ENCODE data around the gene CCL16. TPM values are rescaled to one million over a fixed set of nuclear protein-coding genes. Genes with fewer than 3 reads are reported as not detected.

Gene CCL16
- total RNA-seq, 1 experiment from 2014 or later: not detected

DNA sequence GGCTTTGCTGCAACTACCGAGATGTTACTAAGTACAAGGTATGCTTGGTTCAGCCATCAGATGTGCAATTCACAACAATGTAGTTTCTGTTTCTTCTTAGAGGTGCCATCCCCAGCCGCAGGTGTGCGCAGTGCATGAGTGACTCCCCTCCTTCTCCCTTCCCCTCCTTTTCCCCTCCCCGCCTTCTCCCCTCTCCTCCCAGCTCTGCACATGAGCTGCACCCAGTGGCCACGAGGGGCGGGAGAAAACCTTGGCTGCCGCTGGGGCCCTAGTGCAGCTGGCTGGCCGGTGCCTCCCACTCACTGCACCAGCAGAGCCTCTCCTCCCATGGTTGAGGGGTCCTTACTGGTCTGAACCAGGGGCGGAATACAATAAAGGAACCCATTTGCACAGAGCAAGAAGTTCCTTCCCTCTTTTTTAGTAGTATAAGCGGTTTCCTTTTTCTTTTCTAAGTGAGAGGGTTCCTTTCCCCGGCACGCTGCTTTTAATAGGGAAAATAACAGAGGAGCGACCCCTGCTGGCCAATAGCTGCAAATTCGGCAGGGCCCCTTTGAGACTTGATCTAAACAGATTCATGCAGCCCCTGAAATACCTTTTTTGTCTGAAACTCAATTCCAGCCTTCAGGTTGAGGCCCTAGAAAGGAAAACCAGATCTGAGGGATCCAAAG, 27.8 kb upstream of the CCL16 start:
- no peaks in the 10 kb centered on the region for H3K36me3 ChIP-seq (ENCODE audit: control insufficient read depth, insufficient read depth, low read length)
- H3K9me3 ChIP-seq: peaks cover 4% of the 10 kb centered on the region; the same call in 1 of the 2 replicates
- no peaks in the 10 kb centered on the region for H3K36me3 Mint-ChIP-seq (ENCODE audit: insufficient read depth, unreplicated experiment)
- H3K27me3 ChIP-seq (replicated peaks; ENCODE audit: control insufficient read depth, insufficient read depth, low read length): no peaks in the 10 kb centered on the region; the same call in 1 of the 2 replicates
- peak in 1 of 2 experiments; percentile 39 for DNase-seq
- ChIA-PET POLR2A (interaction anchor here (0.6 kb wide), 1 partner anchor 228 kb away, joined by 3 read pairs; no protein-coding TSS in a partner anchor), CTCF (interaction anchor here (0.6 to 2.4 kb wide), 4 partner anchors 20 to 1041 kb away, joined by 3 to 12 read pairs (median 6); no protein-coding TSS in a partner anchor)
- H3K9me3 Mint-ChIP-seq (ENCODE audit: unreplicated experiment): peaks cover 15% of the 10 kb centered on the region
- no peak overlapping the region for H3K4me3 Mint-ChIP-seq (ENCODE audit: unreplicated experiment)
- intact Hi-C loops (cut with micrococcal nuclease; ENCODE audit: unreplicated experiment): loop anchor here (1.0 kb wide), 1 partner anchor 40 kb away; no protein-coding TSS in a partner anchor
- H3K27me3 Mint-ChIP-seq (ENCODE audit: insufficient read depth, unreplicated experiment): peaks cover 3% of the 10 kb centered on the region
- H3K4me3 ChIP-seq (ENCODE audit: low read depth, low read length): no peak overlapping the region
- H3K27ac Mint-ChIP-seq (ENCODE audit: unreplicated experiment): no peak overlapping the region
- H3K4me1 ChIP-seq: 0 out of 2 replicates have a peak, but pooled peaks cover 2% of the 10 kb centered on the region
- TF ChIP-seq, protein P1, sequence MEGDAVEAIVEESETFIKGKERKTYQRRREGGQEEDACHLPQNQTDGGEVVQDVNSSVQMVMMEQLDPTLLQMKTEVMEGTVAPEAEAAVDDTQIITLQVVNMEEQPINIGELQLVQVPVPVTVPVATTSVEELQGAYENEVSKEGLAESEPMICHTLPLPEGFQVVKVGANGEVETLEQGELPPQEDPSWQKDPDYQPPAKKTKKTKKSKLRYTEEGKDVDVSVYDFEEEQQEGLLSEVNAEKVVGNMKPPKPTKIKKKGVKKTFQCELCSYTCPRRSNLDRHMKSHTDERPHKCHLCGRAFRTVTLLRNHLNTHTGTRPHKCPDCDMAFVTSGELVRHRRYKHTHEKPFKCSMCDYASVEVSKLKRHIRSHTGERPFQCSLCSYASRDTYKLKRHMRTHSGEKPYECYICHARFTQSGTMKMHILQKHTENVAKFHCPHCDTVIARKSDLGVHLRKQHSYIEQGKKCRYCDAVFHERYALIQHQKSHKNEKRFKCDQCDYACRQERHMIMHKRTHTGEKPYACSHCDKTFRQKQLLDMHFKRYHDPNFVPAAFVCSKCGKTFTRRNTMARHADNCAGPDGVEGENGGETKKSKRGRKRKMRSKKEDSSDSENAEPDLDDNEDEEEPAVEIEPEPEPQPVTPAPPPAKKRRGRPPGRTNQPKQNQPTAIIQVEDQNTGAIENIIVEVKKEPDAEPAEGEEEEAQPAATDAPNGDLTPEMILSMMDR (IDR thresholded peaks at IDR 0.05; ENCODE audit: insufficient read depth in 1 of 2, low read depth in 1 of 2, low read length in 1 of 2, severe bottlenecking in 1 of 2, unreplicated experiment in 1 of 2): peak; percentile 32 to 71
- H3K4me1 Mint-ChIP-seq (ENCODE audit: low read depth, unreplicated experiment): no peaks in the 10 kb centered on the region
- no TSS peak for BruUV-seq (replicated peaks)

DNA sequence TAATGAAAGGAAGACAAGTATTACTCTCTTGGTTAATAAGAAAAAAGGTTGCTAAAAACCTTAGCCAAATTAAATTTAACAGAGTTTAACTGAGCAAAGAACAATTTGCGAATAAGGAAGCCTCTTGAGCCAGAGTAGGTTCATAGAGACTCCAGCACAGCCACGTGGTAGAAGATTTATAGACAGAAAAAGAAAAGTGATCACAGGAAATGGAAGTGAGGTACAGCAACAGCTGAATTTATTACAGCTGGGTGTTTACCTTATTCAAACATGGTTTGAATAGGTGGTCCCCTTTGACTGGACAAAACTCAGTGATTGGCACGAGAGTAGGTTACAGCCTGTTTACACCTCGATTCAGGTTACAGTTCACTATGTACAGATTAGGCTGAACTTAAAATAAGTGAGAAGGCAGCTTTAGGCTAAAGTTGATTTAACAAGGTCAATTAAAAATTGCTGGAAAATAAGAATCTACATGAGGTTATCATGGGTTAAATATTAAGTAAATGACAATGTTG, 23.4 kb upstream of the CCL16 start:
- peaks cover 24% of the 10 kb centered on the region for H3K4me1 ChIP-seq
- TF ChIP-seq, protein P1 (IDR thresholded peaks at IDR 0.05; ENCODE audit: insufficient read depth in 1 of 2, low read depth in 1 of 2, low read length in 1 of 2, severe bottlenecking in 1 of 2, unreplicated experiment in 1 of 2): no peak
- H3K4me3 ChIP-seq (ENCODE audit: low read depth, low read length): no peak overlapping the region
- peaks cover 4% of the 10 kb centered on the region; the same call in 1 of the 2 replicates for H3K9me3 ChIP-seq
- intact Hi-C loops (cut with micrococcal nuclease; ENCODE audit: unreplicated experiment): no loop called here
- H3K27me3 ChIP-seq (replicated peaks; ENCODE audit: control insufficient read depth, insufficient read depth, low read length): no peaks in the 10 kb centered on the region
- H3K4me3 Mint-ChIP-seq (ENCODE audit: unreplicated experiment): no peak overlapping the region
- ChIA-PET POLR2A (no interaction called here), CTCF (interaction anchor here (0.6 kb wide), 1 partner anchor 215 kb away, joined by 4 read pairs; no protein-coding TSS in a partner anchor)
- no peak overlapping the region for H3K27ac Mint-ChIP-seq (ENCODE audit: unreplicated experiment)
- H3K36me3 Mint-ChIP-seq (ENCODE audit: insufficient read depth, unreplicated experiment): no peaks in the 10 kb centered on the region
- H3K9me3 Mint-ChIP-seq (ENCODE audit: unreplicated experiment): peaks cover 15% of the 10 kb centered on the region
- H3K36me3 ChIP-seq (ENCODE audit: control insufficient read depth, insufficient read depth, low read length): no peaks in the 10 kb centered on the region
- BruUV-seq (replicated peaks): no TSS peak
- no peaks in the 10 kb centered on the region for H3K27me3 Mint-ChIP-seq (ENCODE audit: insufficient read depth, unreplicated experiment)
- DNase-seq: no peak
- peaks cover 18% of the 10 kb centered on the region for H3K4me1 Mint-ChIP-seq (ENCODE audit: low read depth, unreplicated experiment)

DNA sequence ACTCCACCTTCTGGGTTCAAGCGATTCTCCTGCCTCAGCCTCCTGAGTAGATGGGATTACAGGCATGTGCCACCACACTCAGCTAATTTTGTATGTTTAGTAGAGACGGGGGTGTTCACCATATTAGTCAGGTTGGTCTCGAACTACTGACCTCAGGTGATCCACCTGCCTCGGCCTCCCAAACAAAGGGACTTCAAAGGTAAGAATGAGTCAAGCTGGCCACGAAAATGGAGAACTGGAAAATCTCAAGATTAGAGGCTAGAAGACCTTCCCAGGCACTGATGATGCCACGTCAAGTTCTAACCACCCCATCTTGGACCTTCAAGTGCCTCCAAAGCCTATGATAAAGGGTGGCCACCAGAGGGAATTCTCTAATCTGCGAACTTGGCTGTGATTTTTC, 21.3 kb upstream of the CCL16 start:
- H3K4me1 ChIP-seq: peaks cover 24% of the 10 kb centered on the region
- intact Hi-C loops (cut with micrococcal nuclease; ENCODE audit: unreplicated experiment): no loop called here
- Mint-ChIP-seq H3K9me3 (ENCODE audit: unreplicated experiment) (peaks cover 2% of the 10 kb centered on the region), H3K4me3 (ENCODE audit: unreplicated experiment) (no peak overlapping the region), H3K27me3 (ENCODE audit: insufficient read depth, unreplicated experiment) (no peaks in the 10 kb centered on the region), H3K36me3 (ENCODE audit: insufficient read depth, unreplicated experiment) (no peaks in the 10 kb centered on the region), H3K27ac (ENCODE audit: unreplicated experiment) (no peak overlapping the region), H3K4me1 (ENCODE audit: low read depth, unreplicated experiment) (peaks cover 18% of the 10 kb centered on the region)
- no peak for DNase-seq
- no TSS peak for BruUV-seq (replicated peaks)
- peaks cover 3% of the 10 kb centered on the region; the same call in 1 of the 2 replicates for H3K9me3 ChIP-seq
- TF ChIP-seq, protein P1 (IDR thresholded peaks at IDR 0.05; ENCODE audit: insufficient read depth in 1 of 2, low read depth in 1 of 2, low read length in 1 of 2, severe bottlenecking in 1 of 2, unreplicated experiment in 1 of 2): no peak
- POLR2A ChIA-PET: no interaction called here
- no peak overlapping the region for H3K4me3 ChIP-seq (ENCODE audit: low read depth, low read length)
- no peaks in the 10 kb centered on the region for H3K27me3 ChIP-seq (replicated peaks; ENCODE audit: control insufficient read depth, insufficient read depth, low read length)
- CTCF ChIA-PET: no interaction called here
- no peaks in the 10 kb centered on the region for H3K36me3 ChIP-seq (ENCODE audit: control insufficient read depth, insufficient read depth, low read length)
